Spleen (tissue), 7 donors: ENCODE results near the gene CSMD2.

Experiments
- POLR2A ChIP-seq, 3 donors: fragments of 450-650 bp; IDR thresholded peaks; one replicate each; pipeline ENCODE4 v1.5.1; 2017; ENCODE audit warnings: antibody characterized with exemption in 3 of 3, mild to moderate bottlenecking in 1 of 3
- POLR2AphosphoS5 ChIP-seq, 3 donors: sonication (generic); formaldehyde crosslinking; IDR thresholded peaks; one replicate each; pipeline ENCODE4 v1.5.1; 2017; ENCODE audit warnings: antibody characterized with exemption in 3 of 3
- TF ChIP-seq, protein P1 (sequence below), 11 experiments: fragments of 200-600 bp in 7 of 11; fragments of 450-650 bp in 4 of 11; sonication (generic) in 4 of 11; IDR thresholded peaks in 8 of 11; conservative IDR thresholded peaks in 3 of 11; 1 replicate in 7 of 11; 2 replicates in 4 of 11; pipeline versions ENCODE4 v1.4.0 to v1.8.0; 2016 to 2021; ENCODE audit warnings: antibody characterized with exemption in 11 of 11, inconsistent platforms in 4 of 11, mild to moderate bottlenecking in 1 of 11
- donor health status: DM: no; HTN: no; CAD: no; lungs with moderate emphysema.
- donor health status: DM: no; HTN: no; CAD: no.
- donor health status: DM: no; HTN: no; CAD: no.

DNA sequence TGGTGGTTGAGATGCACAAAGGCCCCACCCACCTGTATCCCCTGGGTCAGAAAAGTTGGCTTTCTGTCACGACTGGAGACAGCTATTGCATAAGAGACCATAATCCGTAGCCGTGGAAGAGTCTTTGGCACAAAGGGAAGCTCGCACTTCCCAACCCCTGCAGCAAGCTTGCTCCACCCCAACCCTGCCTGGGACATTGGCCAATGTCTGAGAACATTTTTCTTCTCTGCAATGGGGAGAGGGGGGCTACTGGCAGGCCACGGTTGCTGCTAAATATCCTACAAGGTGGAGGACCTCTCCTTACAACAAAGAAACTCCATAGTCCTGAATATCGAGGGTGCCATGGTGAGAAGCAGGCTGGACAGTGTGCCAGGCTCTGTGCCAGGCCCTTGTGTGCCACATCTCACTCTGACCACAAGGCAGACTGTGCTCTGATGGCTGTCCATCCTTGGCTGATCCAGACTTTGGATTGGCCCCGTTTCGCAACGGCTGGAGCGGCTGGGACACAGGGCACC is 104.1 kb downstream of the CSMD2 start:
- TF ChIP-seq, protein P1, sequence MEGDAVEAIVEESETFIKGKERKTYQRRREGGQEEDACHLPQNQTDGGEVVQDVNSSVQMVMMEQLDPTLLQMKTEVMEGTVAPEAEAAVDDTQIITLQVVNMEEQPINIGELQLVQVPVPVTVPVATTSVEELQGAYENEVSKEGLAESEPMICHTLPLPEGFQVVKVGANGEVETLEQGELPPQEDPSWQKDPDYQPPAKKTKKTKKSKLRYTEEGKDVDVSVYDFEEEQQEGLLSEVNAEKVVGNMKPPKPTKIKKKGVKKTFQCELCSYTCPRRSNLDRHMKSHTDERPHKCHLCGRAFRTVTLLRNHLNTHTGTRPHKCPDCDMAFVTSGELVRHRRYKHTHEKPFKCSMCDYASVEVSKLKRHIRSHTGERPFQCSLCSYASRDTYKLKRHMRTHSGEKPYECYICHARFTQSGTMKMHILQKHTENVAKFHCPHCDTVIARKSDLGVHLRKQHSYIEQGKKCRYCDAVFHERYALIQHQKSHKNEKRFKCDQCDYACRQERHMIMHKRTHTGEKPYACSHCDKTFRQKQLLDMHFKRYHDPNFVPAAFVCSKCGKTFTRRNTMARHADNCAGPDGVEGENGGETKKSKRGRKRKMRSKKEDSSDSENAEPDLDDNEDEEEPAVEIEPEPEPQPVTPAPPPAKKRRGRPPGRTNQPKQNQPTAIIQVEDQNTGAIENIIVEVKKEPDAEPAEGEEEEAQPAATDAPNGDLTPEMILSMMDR (IDR thresholded peaks at IDR 0.05 in 8 of 11, conservative IDR thresholded peaks at IDR 0.05 in 3 of 11): no peak
- TF ChIP-seq POLR2AphosphoS5 (IDR thresholded peaks at IDR 0.05): no peak
- TF ChIP-seq POLR2A (IDR thresholded peaks at IDR 0.05): no peak
